ENCODE results near the gene DBH.
A peak's percentile ranks its signal among the peaks of the same experiment; 100 is the strongest.

The DBH gene

DNA sequence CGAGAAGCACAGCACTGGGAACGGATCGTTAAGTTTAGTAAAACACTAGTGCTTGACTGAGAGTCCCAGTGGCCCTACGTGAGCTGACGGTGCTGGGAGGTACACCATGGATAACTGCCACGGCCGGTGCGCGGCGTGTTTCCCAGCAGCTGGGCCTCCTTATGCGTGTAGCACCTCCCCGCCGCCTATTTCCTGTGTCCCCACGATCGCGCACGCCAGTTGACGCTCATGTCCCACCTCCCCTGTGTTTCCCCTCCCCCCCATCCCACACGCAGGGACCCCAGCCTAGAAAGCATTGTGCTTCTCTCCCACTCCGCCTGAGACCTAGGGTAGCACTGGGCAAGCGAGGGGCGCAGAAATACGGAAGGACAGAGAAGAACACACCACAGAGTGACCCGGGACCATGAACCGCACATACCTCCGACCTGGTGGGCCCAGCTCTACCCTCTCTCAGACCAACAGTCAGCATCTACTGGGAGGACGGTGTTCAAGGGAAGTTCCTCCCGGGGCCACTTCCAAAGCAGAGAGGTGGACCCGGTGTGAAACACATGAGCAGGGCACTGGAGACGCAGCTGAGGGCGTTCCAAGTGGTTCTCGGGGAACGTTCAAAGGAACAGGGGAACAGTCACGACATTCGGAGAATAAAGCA lies 45.6 kb downstream of the DBH start:
- no peak for DNase-seq (ENCODE audit: low read depth in 3 of 3, low spot score in 1 of 3)

DNA sequence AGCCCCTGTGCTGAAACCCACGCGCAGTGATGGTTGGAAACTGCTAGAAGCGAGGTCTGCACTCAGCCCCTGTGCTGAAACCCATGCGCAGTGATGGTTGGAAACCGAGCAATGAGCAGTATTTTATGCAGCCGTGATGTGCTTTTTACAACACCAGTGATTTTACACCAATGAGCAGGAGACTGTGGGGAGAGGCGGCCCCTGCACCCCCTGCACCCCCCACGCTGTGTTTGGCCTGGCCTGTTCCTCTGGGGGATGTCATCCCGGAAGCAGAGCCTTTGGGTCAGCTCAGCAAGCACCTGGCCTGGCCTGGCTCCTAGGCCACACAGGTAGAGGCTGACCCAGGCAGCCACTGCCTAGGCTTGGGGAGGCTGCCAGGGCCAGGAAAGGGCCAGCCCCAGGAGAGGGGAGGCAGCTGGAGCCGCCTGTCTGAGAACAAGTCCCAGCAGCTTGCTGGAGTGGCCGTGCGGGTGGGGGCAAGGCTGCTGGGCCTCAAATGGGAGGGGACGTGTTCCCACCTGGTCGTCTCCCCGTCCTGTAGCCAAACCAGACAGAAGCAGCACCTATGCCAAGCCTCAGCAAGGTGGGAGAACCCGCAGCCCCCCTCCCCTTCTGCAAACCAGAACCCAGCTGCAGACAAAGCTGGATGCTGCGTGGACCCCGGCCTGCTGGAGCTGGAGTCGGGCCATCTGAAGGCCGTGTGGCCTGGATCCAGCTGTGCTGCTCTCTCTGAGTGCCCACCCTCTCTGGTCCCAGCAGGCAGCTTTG lies 46.8 kb downstream of the DBH start:
- DNase-seq (ENCODE audit: low read depth in 3 of 3, low spot score in 1 of 3): no peak

- DNase-seq (ENCODE audit: low read depth in 3 of 3, low spot score in 1 of 3): peak; percentile 37 to 65 (median 60)
Measured at GRCh38 chr9:133683586-133684120, 47.5 kb downstream of the DBH start.

DNA sequence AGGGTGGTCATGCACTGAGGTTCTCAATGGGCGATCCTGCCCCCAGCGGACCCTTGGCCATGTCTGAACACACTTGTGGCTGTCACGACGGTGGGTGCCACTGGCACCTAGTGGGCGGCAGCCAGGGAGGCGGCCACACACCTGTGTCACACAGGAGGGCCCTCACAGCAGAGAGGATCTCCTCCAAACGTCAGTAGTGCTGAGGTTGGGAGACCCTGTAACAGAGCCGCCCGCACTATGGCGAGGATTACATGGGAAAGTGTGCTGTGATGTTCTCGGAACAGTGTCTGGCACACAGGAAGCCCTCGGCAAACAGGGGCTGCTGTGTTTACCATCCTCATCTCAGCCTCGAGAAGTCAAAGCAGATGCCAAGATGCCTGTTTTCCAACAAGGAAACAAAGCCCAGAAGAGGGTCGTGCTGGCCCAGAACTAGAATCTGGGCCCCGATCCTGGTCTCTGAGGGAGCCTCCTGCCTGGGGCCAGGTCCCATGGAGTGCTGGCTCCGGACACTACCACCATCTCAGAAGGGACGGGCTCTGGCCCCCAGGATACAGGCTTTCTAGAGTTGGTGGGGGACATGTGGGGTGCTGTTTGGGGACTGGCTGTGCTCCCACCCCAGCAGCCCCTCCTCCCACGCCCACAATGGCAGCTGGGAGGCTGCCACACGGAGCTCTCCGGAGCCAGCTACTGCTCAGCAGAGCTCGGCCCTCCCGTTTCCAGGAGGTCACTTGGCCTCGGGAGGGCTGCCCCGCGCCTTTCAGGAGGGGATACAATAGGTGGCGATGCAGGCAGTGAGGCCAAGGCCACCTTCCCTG lies 48.2 kb downstream of the DBH start:
- DNase-seq (ENCODE audit: low read depth in 3 of 3, low spot score in 1 of 3): no peak

- DNase-seq (ENCODE audit: low read depth in 3 of 3, low spot score in 1 of 3): no peak
Measured at GRCh38 chr9:133684936-133685361, 48.8 kb downstream of the DBH start.

- no peak for DNase-seq (ENCODE audit: low read depth in 3 of 3, low spot score in 1 of 3)
Measured at GRCh38 chr9:133685653-133686609, 49.8 kb downstream of the DBH start.

GRCh38 chr9:133686642-133687575 lies 50.7 kb downstream of the DBH start:
- DNase-seq (ENCODE audit: low read depth in 3 of 3, low spot score in 1 of 3): no peak

GRCh38 chr9:133687856-133688761 lies 51.9 kb downstream of the DBH start:
- no peak for DNase-seq (ENCODE audit: low read depth in 3 of 3, low spot score in 1 of 3)

DNA sequence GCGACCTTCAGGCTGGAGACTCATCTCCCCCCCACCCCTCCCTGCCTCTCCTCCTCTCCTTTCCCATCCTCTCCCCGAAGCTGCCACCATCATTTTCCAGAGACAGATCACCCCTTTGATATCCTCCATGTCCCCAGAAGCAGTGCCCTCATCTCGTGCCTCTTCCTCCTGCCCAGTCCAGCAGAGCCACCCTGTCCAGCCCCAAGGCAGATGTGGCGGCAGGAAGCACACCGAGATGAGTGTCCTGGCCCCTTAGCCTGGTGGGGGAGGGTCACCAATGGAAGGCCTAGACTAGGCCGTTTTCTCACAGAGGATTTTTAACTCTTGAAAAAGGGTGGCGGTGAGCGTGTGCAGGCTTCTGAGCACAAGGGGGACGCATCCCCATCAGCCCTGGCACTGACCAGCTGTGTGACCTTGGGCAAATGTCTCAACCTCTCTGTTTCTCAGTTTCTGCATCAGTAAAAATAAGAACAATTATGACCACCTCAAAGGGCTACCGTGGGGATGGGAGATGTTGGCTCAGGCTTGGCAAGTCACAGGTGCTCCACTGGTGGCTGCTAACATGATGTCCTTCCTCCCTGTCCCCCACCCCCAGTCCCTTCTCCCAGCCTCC lies 53.1 kb downstream of the DBH start:
- no peak for DNase-seq (ENCODE audit: low read depth in 3 of 3, low spot score in 1 of 3)

DNA sequence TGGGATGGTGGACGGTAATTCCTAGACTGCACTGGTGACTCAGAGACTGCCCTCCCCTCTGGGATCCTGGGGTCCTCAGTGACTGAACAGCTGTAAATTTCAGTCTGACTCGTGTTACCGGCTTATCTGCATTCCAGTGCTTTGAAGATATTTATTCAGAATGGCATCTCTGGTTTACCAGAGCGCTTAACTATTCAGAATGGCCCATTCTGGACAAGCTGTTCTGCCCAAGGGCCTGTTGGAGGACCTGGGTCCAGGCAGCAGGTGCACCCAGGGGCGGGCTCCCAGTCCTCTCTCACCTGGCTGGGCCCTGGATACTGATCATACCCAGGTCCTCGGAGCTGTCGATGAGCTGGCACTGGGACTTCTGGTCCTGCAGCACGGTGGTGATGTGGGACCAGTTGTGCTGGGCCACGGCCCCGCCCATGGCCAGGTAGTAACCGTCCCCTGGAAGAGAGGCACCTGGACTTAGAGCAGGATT lies 54.0 kb downstream of the DBH start:
- no peak for DNase-seq (ENCODE audit: low read depth in 3 of 3, low spot score in 1 of 3)

GRCh38 chr9:133691191-133691590 lies 55.0 kb downstream of the DBH start:
- DNase-seq (ENCODE audit: low read depth in 3 of 3, low spot score in 1 of 3): no peak

DNA sequence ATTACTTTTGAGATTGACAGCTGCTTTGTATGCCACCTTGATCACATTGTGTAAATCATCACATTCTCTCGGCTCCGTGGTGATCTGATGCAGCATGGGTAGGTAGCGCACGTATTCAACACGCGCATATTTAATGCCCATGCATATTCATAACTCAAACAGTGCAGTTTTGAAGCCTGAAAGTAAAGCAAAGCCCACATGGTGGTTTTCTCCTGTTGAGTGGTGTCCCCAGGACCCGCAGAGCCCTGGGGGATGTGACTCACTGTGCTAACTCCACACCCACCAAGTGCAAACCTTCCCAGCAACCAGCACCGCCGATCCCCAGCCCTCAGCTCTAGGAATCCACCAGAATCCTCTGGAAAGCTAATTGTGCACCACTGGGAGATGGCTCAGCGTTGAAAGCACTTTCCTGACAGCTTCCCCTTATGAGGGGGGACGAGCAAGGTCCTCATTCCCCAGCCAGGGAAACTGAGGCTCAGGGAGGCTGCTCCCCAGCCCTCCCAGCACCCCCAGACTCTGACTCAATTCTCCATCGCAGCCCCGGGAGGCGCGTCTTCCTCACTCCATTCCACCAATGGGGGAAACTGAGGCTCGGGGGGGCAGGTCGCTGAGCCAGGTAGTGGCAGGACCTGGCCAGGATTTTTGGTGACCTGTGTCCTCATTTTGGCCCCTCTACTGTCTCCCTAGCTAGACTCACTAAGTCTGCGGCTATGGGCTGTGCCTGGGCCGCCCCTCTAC lies 55.6 kb downstream of the DBH start:
- DNase-seq (ENCODE audit: low read depth in 3 of 3, low spot score in 1 of 3): no peak

- no peak for DNase-seq (ENCODE audit: low read depth in 3 of 3, low spot score in 1 of 3)
Measured at GRCh38 chr9:133692364-133692985, 56.3 kb downstream of the DBH start.

DNA sequence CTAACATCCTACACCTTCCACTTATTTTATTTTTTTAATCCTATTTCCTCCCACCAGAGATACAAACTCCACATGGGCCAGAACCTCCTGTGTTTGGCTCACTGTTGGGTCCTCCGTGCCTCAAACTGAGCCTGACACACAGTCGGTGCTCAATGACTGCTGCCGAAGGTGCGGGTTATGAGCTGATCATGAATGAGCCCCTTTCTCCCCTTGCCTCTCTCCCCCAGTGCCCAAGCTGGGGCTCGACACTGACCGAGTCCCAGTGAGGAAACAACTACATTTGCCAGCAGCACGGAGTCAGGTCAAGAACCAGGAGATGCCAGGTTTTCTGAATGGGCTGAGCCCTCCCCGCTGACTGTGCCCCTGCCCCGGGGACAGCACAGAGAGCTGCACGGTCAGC lies 57.0 kb downstream of the DBH start:
- no peak for DNase-seq (ENCODE audit: low read depth in 3 of 3, low spot score in 1 of 3)

DNA sequence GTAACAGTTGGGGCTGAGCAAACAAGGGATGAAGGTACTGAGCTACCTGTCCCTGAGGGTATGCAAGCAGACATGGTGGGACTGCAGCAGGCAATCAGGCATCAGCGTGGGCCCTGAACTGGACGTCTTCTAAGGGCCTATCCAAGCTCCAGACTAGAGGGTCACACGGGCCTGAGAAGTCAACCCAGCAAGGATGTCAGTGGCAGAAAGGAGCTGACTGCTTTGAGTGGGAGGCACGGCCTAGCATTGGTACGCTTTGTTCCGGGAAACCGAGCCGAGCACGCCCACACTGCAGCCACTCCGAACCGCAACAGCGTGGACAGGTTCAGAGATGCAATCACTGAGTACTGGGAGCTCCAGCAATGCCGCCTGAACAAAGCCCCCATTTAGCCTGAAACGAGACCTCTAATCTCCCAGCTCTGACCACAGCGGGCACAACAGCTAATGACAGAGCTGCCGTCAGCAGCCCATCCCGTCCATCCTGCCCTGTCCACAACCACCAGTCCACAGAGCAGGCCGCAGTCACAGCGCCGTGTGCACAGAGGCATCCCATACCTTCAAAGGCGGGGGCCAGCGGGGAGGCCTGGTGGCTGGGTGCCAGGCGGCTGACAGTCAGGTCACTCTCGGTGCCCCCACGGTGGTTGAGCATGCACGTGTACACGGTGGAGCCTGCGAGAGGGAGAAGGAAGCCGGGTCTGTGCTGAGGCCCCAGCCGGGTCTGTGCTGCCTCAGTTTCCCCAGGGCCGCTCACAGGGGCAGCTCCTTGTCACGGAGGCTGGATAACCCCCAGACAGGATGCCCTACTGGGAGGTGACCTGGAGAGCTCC lies 57.8 kb downstream of the DBH start:
- DNase-seq (ENCODE audit: low read depth in 3 of 3, low spot score in 1 of 3): no peak

DNA sequence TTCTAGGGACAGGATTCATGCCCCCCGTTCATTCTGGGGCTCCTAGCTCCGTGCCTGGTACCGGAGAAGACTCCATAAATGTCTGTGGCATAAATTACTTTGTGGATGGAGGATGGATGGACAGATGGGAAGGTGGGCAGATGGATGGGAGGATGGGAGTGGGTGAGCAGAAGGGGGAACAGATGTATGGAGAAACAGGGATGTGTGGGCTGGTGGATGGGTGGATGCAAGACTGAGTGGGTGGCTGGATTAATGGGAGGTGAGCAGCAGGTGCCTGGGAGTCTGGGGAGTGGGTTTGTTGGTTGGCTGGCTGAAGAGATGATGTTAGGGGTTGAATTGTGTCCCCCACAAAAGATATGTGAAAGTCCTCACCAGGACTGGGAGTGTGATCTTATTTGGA lies 58.5 kb downstream of the DBH start:
- DNase-seq (ENCODE audit: low read depth in 3 of 3, low spot score in 1 of 3): no peak
